Thyroid gland (tissue), 4 donors: Measurements from ENCODE around the gene CCN5.

Experiments used
- CTCF ChIP-seq, 6 experiments: fragments of 200-600 bp in 3 of 6; fragments of 450-650 bp in 3 of 6; sonication (generic) in 3 of 6; IDR thresholded peaks; one replicate each; pipeline ENCODE4 v1.5.1; 2016 to 2019; ENCODE audit warnings: antibody characterized with exemption in 6 of 6, mild to moderate bottlenecking in 2 of 6, inconsistent platforms in 1 of 6, moderate library complexity in 1 of 6
- POLR2A ChIP-seq, 2 donors: fragments of 450-650 bp; IDR thresholded peaks; one replicate each; pipeline ENCODE4 v1.6.1; 2017; ENCODE audit warnings: antibody characterized with exemption in 2 of 2, mild to moderate bottlenecking in 2 of 2, moderate library complexity in 1 of 2

- TF ChIP-seq CTCF (IDR thresholded peaks at IDR 0.05) (peak; percentile 77 to 95 (median 90)), POLR2A (IDR thresholded peaks at IDR 0.05) (no peak)
These were observed 18.3 kb downstream of the CCN5 start for GRCh38 chr20:44733341-44734069.
